H1 (cell line): ENCODE measurements around the gene POLR1H. TPM values are rescaled to one million over a fixed set of nuclear protein-coding genes. Genes with fewer than 3 reads are reported as not detected.

ENCODE experiments used
- HDAC2 ChIP-seq, 2 experiments: fragments of 300-600 bp in 1 of 2; sonication (generic) in 1 of 2; IDR thresholded peaks; 2 replicates each; pipeline ENCODE4 v1.6.1; 2011 to 2012; ENCODE audit warnings: low read depth in 2 of 2, low read length in 2 of 2, mild to moderate bottlenecking in 2 of 2, moderate library complexity in 2 of 2, borderline replicate concordance in 1 of 2, inconsistent platforms in 1 of 2
- HDAC6 ChIP-seq: IDR thresholded peaks from one replicate; pipeline ENCODE4 v1.7.1; 2012; ENCODE audit warnings: low read depth, mild to moderate bottlenecking, inconsistent platforms, low read length, moderate library complexity
- POLR2AphosphoS5 ChIP-seq: IDR thresholded peaks from 2 replicates; pipeline ENCODE4 v1.6.1; 2011; ENCODE audit warnings: low read depth, low read length
- polyA plus RNA-seq, 7 experiments: library from polyadenylated mRNA; depleted of rRNA in 3 of 7; stranded (reverse) in 5 of 7; unstranded in 2 of 7; fragments of >200 nt in 5 of 7; fragments of 200-250 nt in 2 of 7; gene quantifications; 1 replicate in 5 of 7; 2 replicates in 1 of 7; 4 replicates in 1 of 7; pipeline versions ENCODE4 v1.2.1 to v1.2.3, GENCODE V29; 2011 to 2013; ENCODE audit warnings: missing spikeins in 2 of 7, mixed read lengths in 2 of 7
- total RNA-seq: library from RNA; stranded (reverse); fragmentation: NEBNext Ultra II Directional; extraction: Animal tissue kit (Norgen Biotek cat#: 25700); gene quantifications from 2 replicates; pipeline ENCODE4 v1.2.1, GENCODE V29; 2021

The POLR1H gene
- total and polyA plus RNA-seq, 2 of the 8 experiments (the other 6 are each of a cell fraction or from before 2014, with no cell fraction given) = 31.5 to 82.2 TPM

DNA sequence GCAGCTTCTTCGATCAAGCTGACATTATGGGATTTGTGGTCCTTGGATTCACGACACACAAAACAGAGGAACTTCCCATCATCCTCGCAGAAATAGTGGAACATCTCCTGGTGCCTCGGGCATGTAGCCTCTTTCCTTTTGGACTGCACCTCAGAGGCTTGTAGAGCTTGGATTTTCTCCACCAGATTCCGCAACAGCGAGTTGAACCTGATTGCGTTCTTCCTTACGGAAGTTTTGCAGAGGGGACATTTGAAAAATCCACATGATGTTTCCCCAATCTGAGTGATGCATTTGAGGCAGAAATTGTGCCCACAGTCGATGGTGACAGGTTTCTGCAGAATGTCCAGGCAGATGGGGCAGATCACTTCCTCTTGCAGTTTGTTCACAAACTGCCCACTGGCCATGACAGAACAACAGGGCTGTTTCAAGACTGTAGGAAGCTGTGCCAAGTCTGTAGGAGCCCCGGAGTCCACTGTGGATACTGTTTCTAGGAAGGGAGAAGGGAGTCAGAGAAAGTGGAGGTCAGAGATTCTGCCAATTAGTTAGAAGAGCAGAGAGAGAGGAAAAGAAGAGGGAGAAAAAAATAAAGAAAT is 51.4 kb downstream of the POLR1H start (continued):
- TF ChIP-seq HDAC2 (IDR thresholded peaks at IDR 0.05; ENCODE audit: borderline replicate concordance in 1 of 2, low read depth in 2 of 2, low read length in 2 of 2) (no peak), POLR2AphosphoS5 (no peak), HDAC6 (no peak)
